22Rv1 (cell line): ENCODE measurements around the gene SLC6A8.

Experiments used
- ZFX ChIP-seq: fragments of 450-650 bp; IDR thresholded peaks from 2 replicates; pipeline ENCODE4 v1.6.1; 2017; ENCODE audit warnings: antibody characterized with exemption, borderline replicate concordance
- TF ChIP-seq, protein P1 (sequence below): fragments of 450-650 bp; IDR thresholded peaks from 2 replicates; pipeline ENCODE4 v1.5.1; 2017; ENCODE audit warnings: mild to moderate bottlenecking

GRCh38 chrX:153736071-153736820, 48.5 kb downstream of the SLC6A8 start:
- TF ChIP-seq, protein P1, sequence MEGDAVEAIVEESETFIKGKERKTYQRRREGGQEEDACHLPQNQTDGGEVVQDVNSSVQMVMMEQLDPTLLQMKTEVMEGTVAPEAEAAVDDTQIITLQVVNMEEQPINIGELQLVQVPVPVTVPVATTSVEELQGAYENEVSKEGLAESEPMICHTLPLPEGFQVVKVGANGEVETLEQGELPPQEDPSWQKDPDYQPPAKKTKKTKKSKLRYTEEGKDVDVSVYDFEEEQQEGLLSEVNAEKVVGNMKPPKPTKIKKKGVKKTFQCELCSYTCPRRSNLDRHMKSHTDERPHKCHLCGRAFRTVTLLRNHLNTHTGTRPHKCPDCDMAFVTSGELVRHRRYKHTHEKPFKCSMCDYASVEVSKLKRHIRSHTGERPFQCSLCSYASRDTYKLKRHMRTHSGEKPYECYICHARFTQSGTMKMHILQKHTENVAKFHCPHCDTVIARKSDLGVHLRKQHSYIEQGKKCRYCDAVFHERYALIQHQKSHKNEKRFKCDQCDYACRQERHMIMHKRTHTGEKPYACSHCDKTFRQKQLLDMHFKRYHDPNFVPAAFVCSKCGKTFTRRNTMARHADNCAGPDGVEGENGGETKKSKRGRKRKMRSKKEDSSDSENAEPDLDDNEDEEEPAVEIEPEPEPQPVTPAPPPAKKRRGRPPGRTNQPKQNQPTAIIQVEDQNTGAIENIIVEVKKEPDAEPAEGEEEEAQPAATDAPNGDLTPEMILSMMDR: no peak
- TF ChIP-seq ZFX: no peak
